BJ (cell line): ENCODE measurements around the gene IFIT2. TPM values are rescaled to one million over a fixed set of nuclear protein-coding genes. Genes with fewer than 3 reads are reported as not detected.

Source experiments
- CTCF ChIA-PET: fragments of 350-600 bp; formaldehyde crosslinking; extraction: SDS; loops from one replicate; lab custom pipeline; 2021; ENCODE audit warnings: antibody characterized with exemption, inconsistent platforms; lab: Yijun Ruan, JAX
- POLR2A ChIA-PET: fragments of 300-600 bp; sonication (Branson Sonifier 250); formaldehyde crosslinking; extraction: SDS; loops from one replicate; lab custom pipeline; 2021; ENCODE audit warnings: antibody characterized with exemption; lab: Charles Lee
- DNase-seq: peaks from one replicate; pipeline ENCODE4 v3.0.0-alpha.2; 2011; ENCODE audit warnings: low read depth
- H3K27me3 ChIP-seq: 2 replicates; pipeline ENCODE4 v1.6.0; 2011; ENCODE audit warnings: low read length; ENCODE audit not compliant: control insufficient read depth, insufficient read depth
- H3K36me3 ChIP-seq: 2 replicates; pipeline ENCODE4 v1.5.1; 2011; ENCODE audit warnings: low read length; ENCODE audit not compliant: control insufficient read depth, insufficient read depth
- H3K4me3 ChIP-seq: 2 replicates; pipeline ENCODE4 v1.5.1; 2011; ENCODE audit warnings: low read depth, mild to moderate bottlenecking, control low read depth, low read length
- polyA plus RNA-seq: library from polyadenylated mRNA; depleted of rRNA; stranded (reverse); fragments of >200 nt; gene quantifications from 2 replicates; pipeline ENCODE4 v1.2.3, GENCODE V29; 2011
- TF ChIP-seq, protein P1 (sequence below): IDR thresholded peaks from 2 replicates; pipeline ENCODE4 v1.5.1; 2011; ENCODE audit warnings: low read depth, mild to moderate bottlenecking, control low read depth, inconsistent platforms, low read length, moderate library complexity; ENCODE audit not compliant: insufficient read depth

IFIT2 gene
- polyA plus RNA-seq, 1 experiment = 6.2 TPM

GRCh38 chr10:89297356-89297755 is 4.5 kb upstream of the IFIT2 start:
- Histone ChIP-seq H3K36me3 (no peaks in the 10 kb centered on the region), H3K27me3 (no peaks in the 10 kb centered on the region), H3K4me3 (no peak overlapping the region)
- CTCF ChIA-PET = interaction anchor here (1.2 kb wide), 1 partner anchor 39 kb away, joined by 4 read pairs; no protein-coding TSS in a partner anchor
- no peak for DNase-seq
- TF ChIP-seq, protein P1, sequence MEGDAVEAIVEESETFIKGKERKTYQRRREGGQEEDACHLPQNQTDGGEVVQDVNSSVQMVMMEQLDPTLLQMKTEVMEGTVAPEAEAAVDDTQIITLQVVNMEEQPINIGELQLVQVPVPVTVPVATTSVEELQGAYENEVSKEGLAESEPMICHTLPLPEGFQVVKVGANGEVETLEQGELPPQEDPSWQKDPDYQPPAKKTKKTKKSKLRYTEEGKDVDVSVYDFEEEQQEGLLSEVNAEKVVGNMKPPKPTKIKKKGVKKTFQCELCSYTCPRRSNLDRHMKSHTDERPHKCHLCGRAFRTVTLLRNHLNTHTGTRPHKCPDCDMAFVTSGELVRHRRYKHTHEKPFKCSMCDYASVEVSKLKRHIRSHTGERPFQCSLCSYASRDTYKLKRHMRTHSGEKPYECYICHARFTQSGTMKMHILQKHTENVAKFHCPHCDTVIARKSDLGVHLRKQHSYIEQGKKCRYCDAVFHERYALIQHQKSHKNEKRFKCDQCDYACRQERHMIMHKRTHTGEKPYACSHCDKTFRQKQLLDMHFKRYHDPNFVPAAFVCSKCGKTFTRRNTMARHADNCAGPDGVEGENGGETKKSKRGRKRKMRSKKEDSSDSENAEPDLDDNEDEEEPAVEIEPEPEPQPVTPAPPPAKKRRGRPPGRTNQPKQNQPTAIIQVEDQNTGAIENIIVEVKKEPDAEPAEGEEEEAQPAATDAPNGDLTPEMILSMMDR = no peak
- POLR2A ChIA-PET = no interaction called here

GRCh38 chr10:89297791-89298190 is 4.1 kb upstream of the IFIT2 start:
- Histone ChIP-seq H3K27me3 (no peaks in the 10 kb centered on the region), H3K36me3 (no peaks in the 10 kb centered on the region), H3K4me3 (no peak overlapping the region)
- CTCF ChIA-PET = no interaction called here
- DNase-seq = no peak
- TF ChIP-seq, protein P1 = no peak
- POLR2A ChIA-PET = no interaction called here

GRCh38 chr10:89299031-89299430 is 2.8 kb upstream of the IFIT2 start:
- Histone ChIP-seq H3K36me3 (no peaks in the 10 kb centered on the region), H3K27me3 (no peaks in the 10 kb centered on the region), H3K4me3 (no peak overlapping the region)
- ChIA-PET CTCF (no interaction called here), POLR2A (no interaction called here)
- no peak for DNase-seq
- TF ChIP-seq, protein P1 = no peak

DNA sequence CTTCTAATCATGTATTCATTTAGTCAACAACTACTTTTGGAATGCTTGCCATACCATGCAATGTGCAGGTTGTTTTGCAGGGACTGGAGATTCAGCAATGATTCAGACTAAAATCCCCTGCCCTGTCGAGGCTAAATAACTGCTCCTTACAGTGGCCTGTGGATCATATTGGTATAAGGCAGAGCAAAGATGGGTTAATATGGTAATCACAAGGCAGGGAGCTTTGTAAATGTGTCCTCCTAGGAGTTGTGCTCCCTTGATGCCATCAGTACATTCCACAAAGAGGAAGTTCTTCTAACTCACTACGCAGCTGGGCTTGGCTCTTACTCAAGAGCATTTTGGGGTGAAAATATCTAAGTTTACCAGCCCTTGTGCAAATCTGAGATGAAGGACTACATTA is 614 bp upstream of the IFIT2 start:
- CTCF ChIA-PET = interaction anchor here (0.5 kb wide), 1 partner anchor 310 kb away, joined by 3 read pairs; the partner anchor contains the start of gene FAS
- TF ChIP-seq, protein P1 = no peak
- 0 out of 2 replicates have a peak, but pooled peaks cover under 1% of the 10 kb centered on the region for H3K36me3 ChIP-seq
- POLR2A ChIA-PET = interaction anchor here (0.6 to 0.7 kb wide), 2 partner anchors 31 to 70 kb away, joined by 3 read pairs; no protein-coding TSS in a partner anchor
- H3K4me3 ChIP-seq = peak overlapping the region; percentile 26
- no peaks in the 10 kb centered on the region for H3K27me3 ChIP-seq
- no peak for DNase-seq

GRCh38 chr10:89302625-89303024 is 779 bp downstream of the IFIT2 start:
- no peak for DNase-seq
- CTCF ChIA-PET = interaction anchor here (2.0 kb wide), 1 partner anchor 67 kb away, joined by 12 read pairs; no protein-coding TSS in a partner anchor
- TF ChIP-seq, protein P1 = no peak
- Histone ChIP-seq H3K27me3 (no peaks in the 10 kb centered on the region), H3K36me3 (0 out of 2 replicates have a peak, but pooled peaks cover 1% of the 10 kb centered on the region), H3K4me3 (peak overlapping the region; percentile 26)
- POLR2A ChIA-PET = interaction anchor here (0.6 kb wide), 1 partner anchor 18 kb away, joined by 5 read pairs; no protein-coding TSS in a partner anchor
